Panc1 (cell line): ENCODE results near the gene SLC22A15. TPM values are rescaled to one million over a fixed set of nuclear protein-coding genes. Genes with fewer than 3 reads are reported as not detected.

Experiments used
- ATAC-seq: fragments of 200-7000 bp; cut with Tn5 transposase; 2 replicates; pipeline ENCODE4 v1.9.1; 2020; ENCODE audit warnings: mild to moderate bottlenecking, moderate library complexity
- BruUV-seq: library from RNA; stranded (reverse); fragments of 400-500 nt; replicated peaks from 2 replicates; lab custom pipeline; 2021; lab: Mats Ljungman, UMichigan
- CTCF ChIA-PET: fragments of 300-600 bp; sonication (Branson Sonifier 250); formaldehyde crosslinking; loops from one replicate; lab custom pipeline; 2022; ENCODE audit warnings: antibody characterized with exemption; lab: Charles Lee
- POLR2A ChIA-PET: fragments of 300-600 bp; sonication (Branson Sonifier 250); formaldehyde crosslinking; loops from one replicate; lab custom pipeline; 2022; ENCODE audit warnings: antibody characterized with exemption; lab: Charles Lee
- DNase-seq: peaks from one replicate; pipeline ENCODE4 v3.0.0-alpha.2; 2010; ENCODE audit warnings: low read depth, low spot score
- H3K27ac ChIP-seq: 2 replicates; pipeline ENCODE4 v1.5.1; 2011; ENCODE audit warnings: mild to moderate bottlenecking, low read length, inconsistent platforms
- H3K27me3 ChIP-seq: fragments of 200-500 bp; sonication (Bioruptor generic); 2 replicates; pipeline ENCODE4 v1.6.0; 2014; ENCODE audit warnings: low read length, inconsistent platforms; ENCODE audit not compliant: control insufficient read depth, insufficient read depth
- H3K36me3 ChIP-seq: fragments of 200-500 bp; sonication (Bioruptor generic); 2 replicates; pipeline ENCODE4 v1.5.1; 2014; ENCODE audit warnings: inconsistent platforms, mild to moderate bottlenecking, low read length, moderate library complexity; ENCODE audit not compliant: control insufficient read depth, insufficient read depth
- H3K4me1 ChIP-seq: 2 replicates; pipeline ENCODE4 v1.5.1; 2011; ENCODE audit warnings: inconsistent platforms, mild to moderate bottlenecking, low read length, moderate library complexity; ENCODE audit not compliant: control insufficient read depth, insufficient read depth
- H3K4me3 ChIP-seq, 2 experiments: 2 replicates each; pipeline ENCODE4 v1.5.1; 2011 to 2012; ENCODE audit warnings: low read depth in 2 of 2, low read length in 2 of 2, mild to moderate bottlenecking in 2 of 2, inconsistent platforms in 1 of 2, moderate library complexity in 1 of 2
- H3K9me3 ChIP-seq: fragments of 200-500 bp; sonication (Bioruptor generic); 2 replicates; pipeline ENCODE4 v1.5.1; 2014; ENCODE audit warnings: low read depth, mild to moderate bottlenecking, inconsistent platforms, low read length, moderate library complexity; ENCODE audit not compliant: control insufficient read depth, insufficient read depth
- CTCF ChIP-seq: fragments of 450-650 bp; IDR thresholded peaks from 2 replicates; pipeline ENCODE4 v1.5.1; 2017; ENCODE audit warnings: mild to moderate bottlenecking
- POLR2AphosphoS5 ChIP-seq: IDR thresholded peaks from 2 replicates; pipeline ENCODE4 v1.6.1; 2012; ENCODE audit warnings: mild to moderate bottlenecking, low read depth, low read length, moderate library complexity
- REST ChIP-seq, 2 experiments: IDR thresholded peaks; 2 replicates each; pipeline ENCODE4 v1.6.1; 2011 to 2012; ENCODE audit warnings: low read depth in 2 of 2, control low read depth in 1 of 2, low read length in 1 of 2, mild to moderate bottlenecking in 1 of 2, moderate library complexity in 1 of 2; ENCODE audit not compliant: insufficient read depth in 1 of 2
- SIN3A ChIP-seq: IDR thresholded peaks from 2 replicates; pipeline ENCODE4 v1.6.1; 2012; ENCODE audit warnings: low read depth, mild to moderate bottlenecking, low read length, moderate library complexity, borderline replicate concordance; ENCODE audit not compliant: insufficient read depth
- TCF7L2 ChIP-seq: IDR thresholded peaks from 2 replicates; pipeline ENCODE4 v1.6.1; 2011; ENCODE audit warnings: mild to moderate bottlenecking, low read depth, low read length, inconsistent platforms
- in situ Hi-C: cut with HindIII; loops from 2 replicates; pipeline ENCODE4 v1.10.0; 2016; ENCODE audit warnings: low sequenced_read_pairs, low pct_unique_long_range_greater_than_20kb
- intact Hi-C: fragments of 100-400 bp; cut with micrococcal nuclease; formaldehyde crosslinking; loops from one replicate; pipeline ENCODE4 v1.10.0; 2022; ENCODE audit not compliant: unreplicated experiment
- total RNA-seq: library from RNA; stranded (reverse); gene quantifications from one replicate; pipeline ENCODE4 v1.2.1, GENCODE V29; 2021; ENCODE audit not compliant: unreplicated experiment

SLC22A15 gene
- total RNA-seq, 1 experiment from 2014 or later = 0.21 TPM

GRCh38 chr1:115955228-115955627 lies 21.1 kb upstream of the SLC22A15 start:
- H3K4me1 ChIP-seq = no peaks in the 10 kb centered on the region
- ChIA-PET CTCF (no interaction called here), POLR2A (no interaction called here)
- TF ChIP-seq REST (IDR thresholded peaks at IDR 0.05; ENCODE audit: insufficient read depth in 1 of 2, low read depth in 2 of 2, low read length in 1 of 2) (no peak), CTCF (no peak), SIN3A (no peak), POLR2AphosphoS5 (no peak), TCF7L2 (no peak)
- DNase-seq (no peak), ATAC-seq (no peak)
- H3K27me3 ChIP-seq = no peaks in the 10 kb centered on the region
- H3K27ac ChIP-seq = no peak overlapping the region
- in situ Hi-C loops (no loop called here), intact Hi-C loops (no loop called here)
- no peaks in the 10 kb centered on the region for H3K9me3 ChIP-seq
- H3K36me3 ChIP-seq = no peaks in the 10 kb centered on the region
- no TSS peak for BruUV-seq
- no peak overlapping the region for H3K4me3 ChIP-seq

GRCh38 chr1:115958866-115959265 lies 17.4 kb upstream of the SLC22A15 start:
- Histone ChIP-seq H3K36me3 (no peaks in the 10 kb centered on the region), H3K9me3 (no peaks in the 10 kb centered on the region), H3K27ac (no peak overlapping the region), H3K27me3 (no peaks in the 10 kb centered on the region), H3K4me1 (no peaks in the 10 kb centered on the region), H3K4me3 (no peak overlapping the region)
- ATAC-seq (no peak), DNase-seq (no peak)
- in situ Hi-C loops = no loop called here
- ChIA-PET CTCF (interaction anchor here (0.6 kb wide), 1 partner anchor 69 kb away, joined by 8 read pairs; no protein-coding TSS in a partner anchor), POLR2A (no interaction called here)
- no peak for TF ChIP-seq REST (IDR thresholded peaks at IDR 0.05; ENCODE audit: insufficient read depth in 1 of 2, low read depth in 2 of 2, low read length in 1 of 2)
- no peak for TF ChIP-seq POLR2AphosphoS5
- TF ChIP-seq CTCF = no peak
- no peak for TF ChIP-seq SIN3A
- no peak for TF ChIP-seq TCF7L2
- no TSS peak for BruUV-seq
- intact Hi-C loops = no loop called here
